HG03159 (cell line): ENCODE results near the gene DNER.
A peak's percentile ranks its signal among the peaks of the same experiment; 100 is the strongest.
"Not testable (repeated sequence)": the region's sequence is repeated elsewhere in the genome, so short reads cannot be mapped to it uniquely, and the experiment has no call there.

ENCODE experiments used
- ATAC-seq: cut with Tn5 transposase; IDR thresholded peaks from one replicate; pipeline ENCODE4 v1.9.1; 2021; ENCODE audit warnings: mild to moderate bottlenecking, moderate library complexity; ENCODE audit not compliant: unreplicated experiment

Gene DNER

DNA sequence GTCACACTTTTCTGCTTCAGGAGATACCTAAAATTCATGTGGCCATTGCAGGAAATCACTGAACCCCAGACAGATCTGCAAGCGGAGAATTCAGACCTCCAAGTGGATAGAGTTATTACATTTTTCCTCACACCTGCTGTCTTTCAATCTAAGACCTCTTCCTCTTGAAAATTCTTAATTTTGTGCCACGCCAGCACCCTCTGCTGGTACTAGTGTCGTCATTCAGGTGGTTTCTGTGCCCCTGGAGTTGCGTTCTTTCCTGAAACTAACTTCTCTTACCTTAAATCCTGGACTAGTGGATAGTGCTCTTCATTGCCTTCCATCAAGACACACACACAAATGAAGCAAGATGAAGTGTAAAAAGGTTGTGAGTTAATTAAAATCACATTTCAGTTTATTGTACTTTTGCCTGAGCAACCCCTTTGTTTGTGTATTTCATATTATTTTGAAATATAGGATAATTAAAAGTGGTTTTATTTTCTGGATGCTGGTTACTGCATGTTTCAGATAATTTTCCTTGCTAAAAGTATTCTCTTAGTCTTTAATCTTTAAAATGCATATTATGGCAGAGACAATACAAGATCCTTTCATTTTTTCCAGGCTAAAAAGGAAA is 1.6 kb upstream of the DNER start:
- ATAC-seq = no peak

DNA sequence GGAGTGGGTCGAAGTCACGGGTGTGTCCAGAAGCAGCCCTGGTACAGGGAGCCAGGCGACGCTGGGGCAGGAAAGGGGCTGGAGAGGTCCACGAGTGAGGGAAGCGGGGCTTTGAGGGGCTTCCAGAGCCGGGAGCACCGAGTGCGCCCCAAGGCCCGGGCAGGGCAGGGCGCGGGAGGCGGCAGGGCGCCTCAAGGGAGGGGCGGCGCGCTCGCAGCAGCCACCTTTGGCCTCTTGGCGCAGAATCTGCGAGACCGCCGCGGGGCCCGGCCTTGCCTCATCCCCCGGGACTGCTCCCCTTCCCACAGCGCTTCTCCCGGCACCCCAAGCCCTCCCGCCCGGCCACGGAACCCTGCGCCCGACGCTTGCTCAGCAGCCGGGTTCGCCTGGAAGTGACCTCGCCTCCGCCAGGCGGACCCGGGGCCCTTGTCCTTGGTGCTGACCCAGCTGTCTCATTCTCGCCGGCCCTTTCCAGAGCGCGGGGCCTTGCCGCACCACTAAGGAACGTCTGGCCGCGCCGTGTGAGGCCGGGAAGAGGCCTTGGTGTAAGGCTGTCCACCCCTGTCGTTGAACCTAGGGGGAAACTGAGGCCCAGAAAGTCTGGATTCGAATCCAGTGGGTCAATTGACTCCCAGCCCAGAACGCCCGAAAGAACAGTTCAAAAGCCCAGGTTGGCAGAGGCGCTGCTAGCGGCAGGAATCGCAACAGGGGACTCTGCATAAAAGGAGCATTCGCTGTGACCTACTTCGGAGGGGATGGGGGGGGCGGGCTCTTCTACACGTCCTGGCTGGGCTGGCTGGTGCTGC is 584 bp upstream of the DNER start:
- peak; percentile 32 for ATAC-seq

DNA sequence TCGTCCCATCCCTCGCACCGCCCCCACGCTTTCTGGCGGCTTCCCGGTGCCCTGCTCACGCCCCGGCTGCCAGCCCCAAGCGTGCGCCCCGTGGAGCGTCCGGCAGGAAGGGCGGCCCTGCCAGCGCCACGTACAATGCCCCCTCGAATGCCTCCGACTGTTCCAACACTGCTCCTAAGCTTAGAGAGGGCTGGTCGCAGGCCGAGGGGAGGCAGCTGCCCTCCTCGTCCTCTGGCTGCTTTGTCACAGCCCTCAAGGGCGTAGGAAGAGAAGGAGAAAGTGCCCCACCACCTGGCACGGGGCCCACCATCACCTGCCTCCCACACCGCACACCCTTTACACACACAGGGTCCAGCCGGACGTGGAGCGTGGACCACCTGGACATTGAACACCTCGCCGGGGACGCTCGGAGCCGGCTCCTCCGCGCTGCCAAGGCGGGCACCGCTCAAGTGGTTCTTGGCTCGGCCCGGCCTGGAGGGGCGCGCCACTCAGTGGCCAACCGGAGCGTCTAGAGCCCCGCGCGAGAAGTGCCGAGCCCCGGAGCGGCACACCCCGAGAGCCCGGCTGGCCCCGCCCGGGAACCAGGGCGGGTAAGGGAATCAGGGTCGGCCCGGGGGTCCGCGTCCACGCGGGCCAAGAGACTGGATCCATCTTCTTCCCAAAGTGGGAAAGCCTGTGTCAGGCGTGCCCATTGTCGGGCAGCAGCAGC is 830 bp downstream of the DNER start:
- peak; percentile 26 for ATAC-seq

DNA sequence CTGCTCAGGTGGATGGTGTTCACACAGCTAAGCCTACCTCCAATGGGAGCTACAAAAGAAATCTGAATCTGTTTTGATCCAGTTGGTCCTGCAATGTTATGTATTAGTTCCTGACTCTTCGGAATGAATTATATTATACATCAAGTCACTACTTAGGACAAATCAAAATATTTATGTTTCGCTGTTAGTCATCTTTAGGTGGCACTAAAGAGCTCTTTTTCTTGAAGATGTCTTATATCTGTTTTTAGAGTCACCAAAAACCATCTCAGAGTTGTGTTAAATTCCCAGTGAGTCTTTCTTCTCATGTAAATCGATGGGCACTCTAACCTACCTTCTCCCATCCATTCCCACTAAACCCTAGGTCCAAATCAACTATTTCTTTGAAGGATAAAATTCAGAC is 2.2 kb downstream of the DNER start:
- no peak for ATAC-seq

DNA sequence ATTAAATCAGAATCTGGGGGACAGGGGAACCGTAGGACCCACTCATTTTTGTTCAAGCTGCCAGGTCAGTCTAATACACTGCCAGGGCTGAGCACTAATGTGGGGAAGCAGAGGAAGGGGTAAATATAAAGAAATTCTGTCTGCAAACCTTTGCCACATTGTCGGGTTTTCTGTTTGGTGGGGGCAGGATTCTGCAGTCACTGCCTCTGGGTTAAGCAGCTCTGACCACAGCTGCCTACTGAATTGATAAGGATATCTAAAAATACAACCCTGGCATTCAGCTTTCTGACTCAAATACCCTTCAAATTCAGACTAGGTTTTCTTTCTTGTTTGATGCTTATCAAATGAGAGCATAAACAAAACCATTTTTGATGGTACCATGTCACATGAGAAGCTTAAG is 6.0 kb downstream of the DNER start:
- ATAC-seq = no peak

DNA sequence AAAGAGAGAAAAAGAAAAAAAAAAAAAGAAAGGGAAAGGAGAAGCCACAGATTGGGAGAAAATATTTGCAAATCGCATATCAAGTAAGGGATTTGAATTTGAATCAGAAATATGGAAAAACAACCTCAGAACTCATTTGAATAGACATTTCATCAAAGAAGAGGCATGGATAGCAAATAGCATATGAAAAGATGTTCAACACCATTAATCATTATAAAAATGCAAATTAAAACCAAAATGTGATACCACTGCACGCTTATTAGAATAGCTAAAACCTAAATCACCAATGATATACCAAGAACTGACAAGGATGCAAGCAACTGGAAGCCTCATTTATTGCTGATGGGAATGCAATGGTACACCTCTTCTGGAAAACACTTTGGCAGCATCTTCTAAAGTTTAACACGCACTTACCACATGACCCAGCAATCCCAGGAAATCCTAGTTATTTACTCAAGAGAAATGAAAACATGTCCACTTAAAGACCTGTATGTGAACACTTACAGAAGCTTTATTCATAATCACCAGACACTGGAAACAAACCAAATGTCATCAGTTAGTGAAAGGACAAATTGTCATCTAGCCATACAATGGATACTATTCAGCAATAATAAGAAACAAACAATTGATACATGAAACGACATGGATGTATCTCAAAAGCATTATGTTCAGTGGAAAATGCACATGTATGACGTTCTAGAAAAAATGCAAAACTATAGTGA is 10.3 kb downstream of the DNER start:
- no peak for ATAC-seq

DNA sequence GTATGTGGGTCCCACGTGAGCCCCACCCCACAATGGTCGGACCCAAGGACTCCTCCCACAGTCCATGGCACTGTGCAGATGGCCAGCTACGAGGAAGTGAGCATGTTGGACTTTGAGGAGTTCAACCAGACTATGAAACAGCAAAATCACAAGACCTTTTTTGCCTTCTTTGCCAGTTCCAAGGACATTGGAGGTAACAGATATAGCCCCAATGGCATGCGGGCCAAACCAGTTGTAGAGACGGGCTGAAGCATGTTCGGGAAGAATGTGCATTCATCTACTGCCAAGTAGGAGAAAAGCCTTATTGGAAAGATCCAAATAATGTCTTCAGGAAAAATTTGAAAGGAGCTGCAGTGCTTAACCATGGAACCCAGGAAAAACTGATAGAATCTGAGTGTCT is 12.6 kb downstream of the DNER start:
- ATAC-seq = no peak

DNA sequence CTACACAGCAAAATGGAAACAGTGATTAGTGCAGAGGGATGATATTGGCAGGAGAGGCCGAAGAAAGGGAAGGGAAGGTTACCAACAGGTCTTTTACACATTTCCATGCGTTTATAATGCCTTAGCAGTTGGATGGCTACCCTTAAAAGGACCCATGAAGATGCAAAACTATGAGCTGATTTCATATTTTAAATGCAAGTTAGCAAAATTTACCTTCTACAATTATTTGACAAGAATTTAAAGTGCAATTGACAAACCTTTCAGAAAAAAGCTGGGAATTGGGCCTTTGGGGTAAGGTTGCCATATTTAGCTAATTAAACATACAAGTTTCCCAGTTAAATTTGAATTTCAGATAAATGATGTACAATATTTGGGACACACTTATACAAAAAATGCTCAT is 13.3 kb downstream of the DNER start:
- no peak for ATAC-seq

DNA sequence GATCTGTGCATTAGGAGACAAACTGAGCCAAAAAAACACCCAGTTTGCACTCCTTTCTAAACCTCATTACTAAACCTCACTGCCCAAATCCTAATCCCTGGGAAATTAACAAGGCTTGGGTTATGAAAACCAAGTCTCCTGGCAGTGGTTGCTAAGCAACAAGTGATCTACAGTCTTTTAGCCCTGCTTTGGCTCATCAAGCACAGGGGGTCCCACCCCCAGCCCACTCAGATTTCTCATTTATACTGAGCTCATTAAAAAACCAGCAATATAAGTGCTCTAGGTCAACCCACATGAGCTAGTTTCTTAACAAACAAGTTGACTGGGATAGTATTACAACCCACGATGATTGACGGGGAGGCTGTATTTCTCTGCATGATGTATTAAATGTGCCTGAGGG is 18.4 kb downstream of the DNER start:
- ATAC-seq = no peak

DNA sequence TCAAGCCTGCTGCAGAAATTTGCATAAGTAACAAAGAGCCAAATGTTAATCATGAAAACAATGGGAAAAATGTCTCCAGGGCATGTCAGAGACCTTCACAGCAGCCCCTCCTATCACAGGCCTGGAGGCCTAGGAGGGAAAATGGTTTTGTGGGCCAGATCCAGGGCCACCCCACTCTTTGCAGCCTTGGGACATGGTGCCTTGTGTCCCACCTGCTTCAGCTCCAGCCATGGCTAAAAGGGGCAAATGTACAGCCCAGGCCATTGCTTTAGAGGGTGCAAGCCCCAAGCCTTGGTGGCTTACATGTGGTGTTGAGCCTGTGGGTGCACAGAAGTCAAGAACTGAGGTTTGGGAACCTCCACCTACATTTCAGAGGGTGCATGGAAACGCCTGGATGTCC is 20.5 kb downstream of the DNER start:
- not testable (repeated sequence) for ATAC-seq

DNA sequence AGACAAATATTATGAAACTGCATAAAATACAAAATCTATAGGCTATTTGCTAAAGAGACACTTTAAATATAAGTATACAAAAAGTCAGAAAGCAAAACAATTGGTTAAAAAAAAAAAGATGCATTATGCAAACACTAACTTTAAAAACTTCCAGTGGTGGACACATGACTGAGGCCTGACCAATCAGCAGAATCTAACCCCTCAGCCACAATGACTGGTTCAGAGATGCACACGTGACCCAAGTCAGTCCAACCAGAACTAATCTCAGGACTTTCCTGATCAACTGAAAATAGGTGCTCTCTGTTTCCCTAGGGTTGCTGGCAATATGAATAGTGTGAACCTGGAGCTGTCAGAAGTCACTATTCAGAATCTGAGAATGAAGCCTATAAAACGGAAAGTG is 22.7 kb downstream of the DNER start:
- ATAC-seq = no peak

DNA sequence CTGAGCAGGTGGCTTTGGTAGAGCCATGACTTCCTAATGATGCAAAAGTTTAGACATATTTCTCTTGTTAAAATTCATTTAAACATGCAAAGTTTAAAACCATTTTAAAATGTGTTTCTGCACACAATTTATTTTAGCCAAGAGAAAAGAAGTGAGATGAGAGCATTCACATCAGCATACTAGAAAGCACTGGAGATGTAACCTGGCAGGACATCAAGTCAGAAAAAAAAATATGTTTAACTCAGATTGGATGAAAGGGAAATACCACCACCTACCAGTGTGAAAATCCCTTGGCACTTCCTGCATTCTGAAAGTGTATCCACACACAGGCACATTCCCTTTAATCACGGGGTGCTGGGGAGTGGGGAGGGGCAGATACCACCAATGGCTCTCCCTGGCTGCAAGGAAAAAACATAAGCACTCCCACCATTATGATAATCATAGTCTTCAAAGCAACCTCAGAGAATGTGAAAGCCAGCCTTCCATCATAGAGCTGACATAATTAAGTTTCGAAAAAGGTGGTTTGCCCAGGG is 25.0 kb downstream of the DNER start:
- no peak for ATAC-seq

DNA sequence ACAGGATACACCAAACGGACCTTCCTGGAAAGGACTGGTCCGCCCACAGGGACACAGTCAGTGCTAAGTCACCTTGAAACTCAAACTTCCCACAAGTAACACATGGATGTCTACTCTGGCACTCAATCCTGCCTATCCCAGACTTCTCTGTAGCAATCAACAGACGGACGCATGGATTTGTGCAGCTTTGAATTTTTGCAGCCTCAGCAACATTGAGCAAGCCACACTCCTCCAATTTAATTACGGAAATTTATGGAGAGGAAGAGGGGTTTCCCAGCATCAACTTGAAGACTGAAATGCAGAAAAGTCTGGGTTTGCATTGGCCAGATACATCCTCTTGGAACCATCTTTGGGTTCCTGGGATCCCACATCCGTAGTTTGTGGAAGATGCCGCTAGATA is 26.2 kb downstream of the DNER start:
- ATAC-seq = no peak

DNA sequence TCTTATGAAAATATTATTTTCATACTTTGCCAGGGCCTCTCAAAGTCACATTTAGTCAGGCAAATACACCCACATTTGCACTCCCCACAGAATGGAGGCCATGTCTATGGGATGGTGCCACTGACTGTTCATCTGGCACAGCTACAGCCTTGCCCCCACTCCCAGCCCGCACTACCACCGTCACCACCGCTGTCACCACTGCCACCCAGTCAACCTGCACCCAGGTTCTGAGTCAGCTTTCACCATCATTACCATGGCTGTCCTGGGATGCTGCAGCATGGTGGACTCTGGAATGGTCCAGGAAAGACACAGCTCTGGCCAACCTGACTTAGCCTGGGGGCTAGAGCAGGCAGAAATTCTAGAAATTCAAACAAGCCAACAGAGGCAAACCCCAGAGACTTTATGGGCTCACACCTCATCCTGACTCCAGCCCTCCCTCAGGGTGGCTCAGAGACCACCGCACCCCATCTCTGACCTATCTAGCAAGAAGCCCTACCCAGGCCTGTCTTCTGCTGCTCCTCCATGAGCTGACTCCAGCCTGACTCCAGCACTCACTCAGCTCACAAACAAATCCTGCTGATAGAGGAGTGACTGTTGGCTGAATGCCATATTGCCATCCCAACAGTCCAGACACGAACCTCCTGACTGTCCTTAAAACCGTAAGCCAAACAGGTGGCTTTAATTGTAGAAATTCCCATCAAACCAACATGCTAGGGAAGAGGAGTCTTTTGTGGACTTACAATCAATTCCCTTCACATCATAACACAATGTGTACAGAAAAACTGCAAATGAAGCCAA is 28.0 kb downstream of the DNER start:
- ATAC-seq = no peak

DNA sequence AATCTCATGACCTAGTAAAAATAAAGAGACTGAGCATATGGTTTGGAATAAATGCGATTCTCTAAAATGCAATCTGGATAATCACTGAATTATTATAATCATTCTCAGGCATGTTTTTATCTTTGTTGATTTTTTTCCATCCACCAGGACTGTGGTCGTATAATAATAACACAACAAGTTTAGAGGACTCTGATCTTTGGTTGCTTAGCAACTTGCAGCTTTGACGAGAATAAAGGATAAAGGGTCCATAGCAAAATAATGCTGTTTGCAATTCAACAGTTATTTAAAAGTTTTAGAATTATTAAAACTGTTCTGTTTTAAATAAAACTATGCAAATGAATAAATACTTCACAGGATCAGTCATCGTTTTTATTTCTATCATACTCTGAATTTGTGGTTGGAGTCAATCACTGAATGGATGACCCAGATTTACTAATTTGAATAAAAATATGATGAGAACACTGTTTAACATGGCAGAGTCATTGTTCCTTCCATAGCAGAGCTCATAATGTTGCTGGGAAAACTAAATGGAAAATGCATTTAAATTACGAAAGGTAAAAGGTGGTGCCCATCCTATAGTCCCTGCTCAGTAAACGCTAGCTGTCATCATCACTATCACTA is 29.3 kb downstream of the DNER start:
- no peak for ATAC-seq

DNA sequence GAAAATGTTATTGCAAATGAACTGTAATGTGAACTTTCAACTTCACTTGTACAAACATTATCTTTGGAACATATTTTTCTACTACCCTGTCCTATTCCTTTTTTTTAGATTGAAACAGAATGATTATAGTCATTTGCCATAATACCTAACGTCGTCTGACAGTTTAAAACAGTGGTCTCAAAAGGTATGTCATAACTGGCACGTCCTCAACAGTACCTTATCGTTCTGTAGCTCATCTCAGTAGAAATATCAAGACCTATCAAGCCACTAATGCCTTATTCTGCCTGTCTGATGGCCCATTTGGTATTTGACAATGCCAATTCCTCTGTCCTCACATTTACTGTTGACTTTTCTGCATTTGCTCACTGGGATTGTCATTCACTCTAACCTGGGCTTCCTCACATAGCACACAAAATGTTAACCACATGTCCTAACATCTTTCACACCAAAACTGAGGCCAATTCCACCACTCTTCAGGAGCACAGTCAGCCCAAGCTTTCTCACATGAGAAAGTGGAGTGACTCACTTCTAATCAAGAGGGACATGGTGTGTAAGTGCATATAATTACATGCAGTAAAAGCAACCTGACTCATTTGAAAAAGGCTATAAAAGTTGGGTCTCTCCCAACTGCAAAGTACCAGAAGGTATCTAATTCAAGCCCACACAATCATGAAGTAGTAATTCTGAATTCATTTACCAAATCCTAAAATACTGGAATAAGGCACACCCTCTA is 34.8 kb downstream of the DNER start:
- no peak for ATAC-seq

DNA sequence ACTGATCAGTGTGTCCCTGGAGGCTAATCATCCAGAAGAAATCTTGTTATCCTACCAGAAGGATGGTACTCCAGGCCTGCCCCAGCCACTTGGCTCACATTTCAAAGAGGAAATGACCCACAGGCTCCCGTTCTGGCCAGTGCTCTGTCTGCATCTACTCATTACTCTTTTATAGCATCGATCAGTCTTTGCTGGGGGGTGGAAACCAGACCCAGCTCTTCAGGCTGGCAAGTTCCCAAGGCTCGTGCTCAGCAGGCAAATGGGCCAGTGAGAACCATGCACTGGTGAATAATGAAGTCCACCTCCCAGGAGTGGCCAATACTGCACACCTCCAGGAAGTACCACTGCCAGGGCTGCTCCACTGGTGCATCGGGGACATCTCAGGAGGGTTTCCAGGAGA is 38.8 kb downstream of the DNER start:
- no peak for ATAC-seq

DNA sequence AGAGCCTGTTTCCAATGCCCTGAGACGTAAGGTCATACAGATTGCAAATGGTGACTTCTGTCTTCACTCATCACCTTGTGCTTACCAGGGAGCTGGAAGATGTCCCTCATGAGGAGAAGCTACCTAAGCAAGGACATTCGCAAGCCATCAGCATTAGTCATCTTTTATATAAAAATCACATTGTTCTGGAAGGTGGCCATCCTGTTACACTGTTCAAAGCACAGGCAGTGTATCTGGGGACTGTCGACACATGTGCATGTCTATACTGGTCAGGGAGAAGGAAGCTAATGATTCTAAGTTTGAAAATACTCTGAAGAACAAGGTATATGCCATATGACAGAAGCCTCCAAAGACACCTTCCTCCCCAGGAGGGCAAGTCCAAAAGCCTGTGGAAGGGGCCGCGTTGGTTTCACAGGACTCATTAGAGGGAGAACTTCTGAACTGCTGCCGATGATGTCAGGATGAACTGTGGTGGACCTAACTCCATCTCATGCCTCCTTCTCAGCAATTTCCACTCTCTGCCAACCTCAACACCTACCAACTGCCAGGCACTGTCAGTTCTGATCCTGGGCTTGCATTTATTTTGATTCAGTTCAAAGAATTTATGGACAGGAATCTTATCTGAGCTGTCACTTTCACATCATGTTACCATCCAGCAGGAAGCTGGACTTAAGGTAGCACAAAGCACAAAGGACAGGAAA is 39.4 kb downstream of the DNER start:
- ATAC-seq = no peak

DNA sequence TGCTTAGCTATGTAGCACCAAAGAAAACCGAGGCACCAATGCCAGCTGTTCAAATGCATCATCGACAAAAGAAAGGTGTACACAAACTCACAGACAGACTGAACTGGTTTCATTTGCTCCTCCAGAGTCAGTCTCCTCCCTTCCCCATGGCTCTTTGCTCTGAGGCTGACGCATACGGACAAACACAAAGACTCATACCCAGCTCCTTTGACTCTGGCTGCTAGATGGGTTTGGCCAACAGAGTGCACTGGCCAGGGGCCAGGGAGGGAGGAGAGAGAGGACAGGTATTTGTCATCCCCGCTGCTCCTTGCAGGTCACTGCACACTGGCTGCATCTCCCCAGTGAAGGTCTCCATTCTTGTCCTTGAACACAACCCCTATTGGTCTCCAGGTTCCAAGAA is 40.7 kb downstream of the DNER start:
- no peak for ATAC-seq
